CD4-positive, alpha-beta T cell treated with Interferon gamma for 1 hour (primary cell): ENCODE results near the gene TMEM18.

ENCODE experiments used
- DNase-seq: peaks from one replicate; pipeline ENCODE4 v3.0.0-alpha.2; 2020

TMEM18 gene

GRCh38 chr2:633371-633770 lies 43.8 kb downstream of the TMEM18 start:
- no peak for DNase-seq

GRCh38 chr2:632471-632870 lies 44.7 kb downstream of the TMEM18 start:
- no peak for DNase-seq

- DNase-seq = no peak
Measured at GRCh38 chr2:631741-632140, 45.5 kb downstream of the TMEM18 start.

- DNase-seq = no peak
Measured at GRCh38 chr2:630451-631320, 46.5 kb downstream of the TMEM18 start.

GRCh38 chr2:629961-630360 lies 47.2 kb downstream of the TMEM18 start:
- no peak for DNase-seq

- DNase-seq = no peak
Measured at GRCh38 chr2:628651-629050, 48.6 kb downstream of the TMEM18 start.

GRCh38 chr2:627926-628560 lies 49.2 kb downstream of the TMEM18 start:
- DNase-seq = no peak

- no peak for DNase-seq
Measured at GRCh38 chr2:627340-627709, 49.9 kb downstream of the TMEM18 start.

GRCh38 chr2:626491-627339 lies 50.5 kb downstream of the TMEM18 start:
- DNase-seq = no peak

GRCh38 chr2:625415-626333 lies 51.5 kb downstream of the TMEM18 start:
- DNase-seq = no peak

- no peak for DNase-seq
Measured at GRCh38 chr2:624551-625347, 52.5 kb downstream of the TMEM18 start.

GRCh38 chr2:624096-624495 lies 53.1 kb downstream of the TMEM18 start:
- no peak for DNase-seq

- DNase-seq = no peak
Measured at GRCh38 chr2:623130-623922, 53.9 kb downstream of the TMEM18 start.

- DNase-seq = no peak
Measured at GRCh38 chr2:622357-622756, 54.8 kb downstream of the TMEM18 start.

GRCh38 chr2:621303-622099 lies 55.7 kb downstream of the TMEM18 start:
- no peak for DNase-seq

GRCh38 chr2:620471-621302 lies 56.5 kb downstream of the TMEM18 start:
- no peak for DNase-seq

GRCh38 chr2:620004-620403 lies 57.2 kb downstream of the TMEM18 start:
- DNase-seq = no peak

GRCh38 chr2:618422-618990 lies 58.7 kb downstream of the TMEM18 start:
- no peak for DNase-seq

GRCh38 chr2:618005-618404 lies 59.2 kb downstream of the TMEM18 start:
- no peak for DNase-seq
